ENCODE data around the gene NBAS. TPM values are rescaled to one million over a fixed set of nuclear protein-coding genes. Genes with fewer than 3 reads are reported as not detected.

Gene NBAS
- total and polyA plus RNA-seq, 10 of the 15 experiments (the other 5 are each of a cell fraction or from before 2014, with no cell fraction given): 4.3 to 32.7 (median 20.8) TPM

- WGBS (ENCODE audit: insufficient coverage, insufficient replicate concordance, low lambda C conversion rate, missing lambda C conversion rate): 79% methylated on average over 5 of the region's 5 CpGs
- CTCF ChIA-PET: interaction anchor here (2.2 kb wide), 1 partner anchor 12 kb away, joined by 4 read pairs; no protein-coding TSS in a partner anchor
- TF ChIP-seq, protein P1, sequence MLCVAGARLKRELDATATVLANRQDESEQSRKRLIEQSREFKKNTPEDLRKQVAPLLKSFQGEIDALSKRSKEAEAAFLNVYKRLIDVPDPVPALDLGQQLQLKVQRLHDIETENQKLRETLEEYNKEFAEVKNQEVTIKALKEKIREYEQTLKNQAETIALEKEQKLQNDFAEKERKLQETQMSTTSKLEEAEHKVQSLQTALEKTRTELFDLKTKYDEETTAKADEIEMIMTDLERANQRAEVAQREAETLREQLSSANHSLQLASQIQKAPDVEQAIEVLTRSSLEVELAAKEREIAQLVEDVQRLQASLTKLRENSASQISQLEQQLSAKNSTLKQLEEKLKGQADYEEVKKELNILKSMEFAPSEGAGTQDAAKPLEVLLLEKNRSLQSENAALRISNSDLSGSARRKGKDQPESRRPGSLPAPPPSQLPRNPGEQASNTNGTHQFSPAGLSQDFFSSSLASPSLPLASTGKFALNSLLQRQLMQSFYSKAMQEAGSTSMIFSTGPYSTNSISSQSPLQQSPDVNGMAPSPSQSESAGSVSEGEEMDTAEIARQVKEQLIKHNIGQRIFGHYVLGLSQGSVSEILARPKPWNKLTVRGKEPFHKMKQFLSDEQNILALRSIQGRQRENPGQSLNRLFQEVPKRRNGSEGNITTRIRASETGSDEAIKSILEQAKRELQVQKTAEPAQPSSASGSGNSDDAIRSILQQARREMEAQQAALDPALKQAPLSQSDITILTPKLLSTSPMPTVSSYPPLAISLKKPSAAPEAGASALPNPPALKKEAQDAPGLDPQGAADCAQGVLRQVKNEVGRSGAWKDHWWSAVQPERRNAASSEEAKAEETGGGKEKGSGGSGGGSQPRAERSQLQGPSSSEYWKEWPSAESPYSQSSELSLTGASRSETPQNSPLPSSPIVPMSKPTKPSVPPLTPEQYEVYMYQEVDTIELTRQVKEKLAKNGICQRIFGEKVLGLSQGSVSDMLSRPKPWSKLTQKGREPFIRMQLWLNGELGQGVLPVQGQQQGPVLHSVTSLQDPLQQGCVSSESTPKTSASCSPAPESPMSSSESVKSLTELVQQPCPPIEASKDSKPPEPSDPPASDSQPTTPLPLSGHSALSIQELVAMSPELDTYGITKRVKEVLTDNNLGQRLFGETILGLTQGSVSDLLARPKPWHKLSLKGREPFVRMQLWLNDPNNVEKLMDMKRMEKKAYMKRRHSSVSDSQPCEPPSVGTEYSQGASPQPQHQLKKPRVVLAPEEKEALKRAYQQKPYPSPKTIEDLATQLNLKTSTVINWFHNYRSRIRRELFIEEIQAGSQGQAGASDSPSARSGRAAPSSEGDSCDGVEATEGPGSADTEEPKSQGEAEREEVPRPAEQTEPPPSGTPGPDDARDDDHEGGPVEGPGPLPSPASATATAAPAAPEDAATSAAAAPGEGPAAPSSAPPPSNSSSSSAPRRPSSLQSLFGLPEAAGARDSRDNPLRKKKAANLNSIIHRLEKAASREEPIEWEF (IDR thresholded peaks at IDR 0.05; ENCODE audit: insufficient replicate concordance, low read depth, low read length): no peak
- TF ChIP-seq, protein P2, sequence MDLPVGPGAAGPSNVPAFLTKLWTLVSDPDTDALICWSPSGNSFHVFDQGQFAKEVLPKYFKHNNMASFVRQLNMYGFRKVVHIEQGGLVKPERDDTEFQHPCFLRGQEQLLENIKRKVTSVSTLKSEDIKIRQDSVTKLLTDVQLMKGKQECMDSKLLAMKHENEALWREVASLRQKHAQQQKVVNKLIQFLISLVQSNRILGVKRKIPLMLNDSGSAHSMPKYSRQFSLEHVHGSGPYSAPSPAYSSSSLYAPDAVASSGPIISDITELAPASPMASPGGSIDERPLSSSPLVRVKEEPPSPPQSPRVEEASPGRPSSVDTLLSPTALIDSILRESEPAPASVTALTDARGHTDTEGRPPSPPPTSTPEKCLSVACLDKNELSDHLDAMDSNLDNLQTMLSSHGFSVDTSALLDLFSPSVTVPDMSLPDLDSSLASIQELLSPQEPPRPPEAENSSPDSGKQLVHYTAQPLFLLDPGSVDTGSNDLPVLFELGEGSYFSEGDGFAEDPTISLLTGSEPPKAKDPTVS (IDR thresholded peaks at IDR 0.05; ENCODE audit: low read depth, low read length): no peak
- TF ChIP-seq USF2 (IDR thresholded peaks at IDR 0.05; ENCODE audit: borderline replicate concordance, low read depth, low read length): no peak
- TF ChIP-seq RBBP5 (conservative IDR thresholded peaks at IDR 0.05): no peak
- TF ChIP-seq SREBF2 (IDR thresholded peaks at IDR 0.05; ENCODE audit: low read length): no peak
- no peak for TF ChIP-seq E2F8 (IDR thresholded peaks at IDR 0.05; ENCODE audit: low read depth, partially characterized antibody)
- TF ChIP-seq FOS (IDR thresholded peaks at IDR 0.05; ENCODE audit: borderline replicate concordance, extremely low read depth, insufficient read length): no peak
- no peak for TF ChIP-seq BRCA1 (IDR thresholded peaks at IDR 0.05; ENCODE audit: low read depth, low read length)
- TF ChIP-seq, protein P3, sequence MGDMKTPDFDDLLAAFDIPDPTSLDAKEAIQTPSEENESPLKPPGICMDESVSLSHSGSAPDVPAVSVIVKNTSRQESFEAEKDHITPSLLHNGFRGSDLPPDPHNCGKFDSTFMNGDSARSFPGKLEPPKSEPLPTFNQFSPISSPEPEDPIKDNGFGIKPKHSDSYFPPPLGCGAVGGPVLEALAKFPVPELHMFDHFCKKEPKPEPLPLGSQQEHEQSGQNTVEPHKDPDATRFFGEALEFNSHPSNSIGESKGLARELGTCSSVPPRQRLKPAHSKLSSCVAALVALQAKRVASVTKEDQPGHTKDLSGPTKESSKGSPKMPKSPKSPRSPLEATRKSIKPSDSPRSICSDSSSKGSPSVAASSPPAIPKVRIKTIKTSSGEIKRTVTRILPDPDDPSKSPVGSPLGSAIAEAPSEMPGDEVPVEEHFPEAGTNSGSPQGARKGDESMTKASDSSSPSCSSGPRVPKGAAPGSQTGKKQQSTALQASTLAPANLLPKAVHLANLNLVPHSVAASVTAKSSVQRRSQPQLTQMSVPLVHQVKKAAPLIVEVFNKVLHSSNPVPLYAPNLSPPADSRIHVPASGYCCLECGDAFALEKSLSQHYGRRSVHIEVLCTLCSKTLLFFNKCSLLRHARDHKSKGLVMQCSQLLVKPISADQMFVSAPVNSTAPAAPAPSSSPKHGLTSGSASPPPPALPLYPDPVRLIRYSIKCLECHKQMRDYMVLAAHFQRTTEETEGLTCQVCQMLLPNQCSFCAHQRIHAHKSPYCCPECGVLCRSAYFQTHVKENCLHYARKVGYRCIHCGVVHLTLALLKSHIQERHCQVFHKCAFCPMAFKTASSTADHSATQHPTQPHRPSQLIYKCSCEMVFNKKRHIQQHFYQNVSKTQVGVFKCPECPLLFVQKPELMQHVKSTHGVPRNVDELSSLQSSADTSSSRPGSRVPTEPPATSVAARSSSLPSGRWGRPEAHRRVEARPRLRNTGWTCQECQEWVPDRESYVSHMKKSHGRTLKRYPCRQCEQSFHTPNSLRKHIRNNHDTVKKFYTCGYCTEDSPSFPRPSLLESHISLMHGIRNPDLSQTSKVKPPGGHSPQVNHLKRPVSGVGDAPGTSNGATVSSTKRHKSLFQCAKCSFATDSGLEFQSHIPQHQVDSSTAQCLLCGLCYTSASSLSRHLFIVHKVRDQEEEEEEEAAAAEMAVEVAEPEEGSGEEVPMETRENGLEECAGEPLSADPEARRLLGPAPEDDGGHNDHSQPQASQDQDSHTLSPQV (IDR thresholded peaks at IDR 0.05): no peak
- Histone ChIP-seq H2AFZ (ENCODE audit: control insufficient read depth, low read depth, low read length) (no peak overlapping the region), H3K4me3 (no peak overlapping the region), H3K27ac (ENCODE audit: control insufficient read depth, insufficient read depth) (no peak overlapping the region), H3K4me2 (ENCODE audit: control insufficient read depth, insufficient read depth) (no peak overlapping the region), H3K9me3 (replicated peaks; ENCODE audit: control insufficient read depth, insufficient read depth, low read length) (no peaks in the 10 kb centered on the region), H4K20me1 (ENCODE audit: control insufficient read depth, insufficient read depth) (no peaks in the 10 kb centered on the region), H3K79me2 (ENCODE audit: control insufficient read depth, insufficient read depth, low read length) (no peaks in the 10 kb centered on the region), H3K27me3 (replicated peaks in 1 of 2; ENCODE audit: control insufficient read depth in 2 of 2, insufficient read depth in 2 of 2, low read length in 1 of 2) (no peaks in the 10 kb centered on the region), H3K4me1 (ENCODE audit: control insufficient read depth, insufficient read depth, low read length) (no peaks in the 10 kb centered on the region), H3K36me3 (ENCODE audit: control insufficient read depth in 2 of 2, insufficient read depth in 2 of 2, low read length in 1 of 2) (no peaks in the 10 kb centered on the region), H3K9ac (ENCODE audit: control insufficient read depth, insufficient read depth, low read length) (no peak overlapping the region)
- DNase-seq (ENCODE audit: low read depth, low spot score) (no peak), ATAC-seq (no peak), FAIRE-seq (no peak)
- intact Hi-C loops (cut with micrococcal nuclease; ENCODE audit: unreplicated experiment) (no loop called here), in situ Hi-C loops (cut with MboI) (no loop called here)
- RAD21 ChIA-PET (ENCODE audit: unreplicated experiment): no interaction called here
- SMC1A ChIA-PET (ENCODE audit: uncharacterized antibody, unreplicated experiment): interaction anchor here (1.4 kb wide), 1 partner anchor 9 kb away, joined by 3 read pairs; no protein-coding TSS in a partner anchor
- BruUV-seq (replicated peaks): no TSS peak
- POLR2A ChIA-PET: no interaction called here
Observed at GRCh38 chr2:15435474-15435873, 125.7 kb downstream of the NBAS start.

Measured in GM12878 (cell line).